ENCODE data around the gene TC2N. TPM values are rescaled to one million over a fixed set of nuclear protein-coding genes. Genes with fewer than 3 reads are reported as not detected.
A peak's percentile ranks its signal among the peaks of the same experiment; 100 is the strongest.

TC2N gene
- total and polyA plus RNA-seq, 9 donors = 1.9 to 8.6 (median 5.6) TPM

DNA sequence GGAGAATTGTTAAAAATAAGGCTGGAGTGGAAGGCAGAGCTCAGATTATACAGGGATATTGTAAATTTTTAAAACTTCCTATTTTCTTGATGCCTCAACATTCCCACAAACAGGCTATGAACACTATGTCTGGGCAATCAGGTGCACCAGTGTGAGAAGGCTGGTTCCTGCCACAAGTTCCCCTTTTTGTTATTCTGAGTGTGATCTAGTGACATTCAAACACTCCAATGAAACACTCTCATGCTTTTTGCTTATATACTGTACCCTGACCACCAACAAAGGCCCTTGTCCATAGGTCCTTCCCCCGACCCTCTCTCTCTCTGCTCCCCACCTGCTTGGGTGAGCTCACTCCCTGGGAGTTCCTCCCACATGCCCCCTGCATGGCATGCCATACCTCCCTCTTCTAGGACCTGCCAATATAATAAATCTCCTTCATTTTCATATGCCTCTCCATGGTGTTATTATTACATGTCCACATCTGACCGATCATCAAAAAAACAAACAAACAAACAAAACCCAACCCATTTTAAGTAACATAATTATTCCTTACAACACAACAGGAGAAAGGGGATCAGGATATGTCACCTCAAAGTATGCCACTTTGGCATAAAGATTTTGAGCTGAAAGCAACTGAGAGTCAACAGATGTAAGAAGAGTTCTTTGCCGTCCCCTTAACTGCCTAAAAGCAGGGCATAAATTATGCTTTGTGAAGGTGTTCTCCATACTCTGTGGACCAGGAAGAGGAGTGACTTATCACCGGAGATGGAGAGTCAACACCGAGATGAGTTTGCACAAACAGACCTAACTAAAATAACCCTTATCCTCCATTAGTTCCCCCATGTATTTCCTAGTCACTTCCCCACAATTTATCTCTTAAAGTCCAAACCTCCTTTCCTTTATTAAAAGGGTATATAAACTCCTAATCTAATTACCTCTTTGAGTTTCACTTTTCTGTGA, 92.9 kb downstream of the TC2N start:
- no peaks in the 10 kb centered on the region for H3K9me3 ChIP-seq (replicated peaks; ENCODE audit: control insufficient read depth, low read depth, low read length)
- no peak overlapping the region for H3K4me3 ChIP-seq (ENCODE audit: low read length)
- H3K4me1 ChIP-seq (ENCODE audit: control insufficient read depth, insufficient read depth, low read length) = no peaks in the 10 kb centered on the region
- no peaks in the 10 kb centered on the region for H3K27me3 ChIP-seq (ENCODE audit: control insufficient read depth, insufficient read depth, low read length)
- no peaks in the 10 kb centered on the region for H3K36me3 ChIP-seq (ENCODE audit: control insufficient read depth, insufficient read depth, low read length)
- DNase-seq = no peak
- WGBS (ENCODE audit: insufficient coverage) = 29% methylated on average over 1 of the region's 5 CpGs
- H3K27ac ChIP-seq (ENCODE audit: low read length) = no peak overlapping the region

- H3K27me3 ChIP-seq (ENCODE audit: control insufficient read depth, insufficient read depth, low read length) = no peaks in the 10 kb centered on the region
- no peaks in the 10 kb centered on the region for H3K36me3 ChIP-seq (ENCODE audit: control insufficient read depth, insufficient read depth, low read length)
- WGBS (ENCODE audit: insufficient coverage) = no CpG with 5 or more reads among the region's 2 CpGs
- no peak overlapping the region for H3K27ac ChIP-seq (ENCODE audit: low read length)
- H3K9me3 ChIP-seq (replicated peaks; ENCODE audit: control insufficient read depth, low read depth, low read length) = no peaks in the 10 kb centered on the region
- no peak overlapping the region for H3K4me3 ChIP-seq (ENCODE audit: low read length)
- DNase-seq = peak; percentile 53
- H3K4me1 ChIP-seq (ENCODE audit: control insufficient read depth, insufficient read depth, low read length) = no peaks in the 10 kb centered on the region
Measured at GRCh38 chr14:91770185-91770584, 97.2 kb downstream of the TC2N start.

- H3K9me3 ChIP-seq (replicated peaks; ENCODE audit: control insufficient read depth, low read depth, low read length) = peaks cover 7% of the 10 kb centered on the region
- H3K4me1 ChIP-seq (ENCODE audit: control insufficient read depth, insufficient read depth, low read length) = no peaks in the 10 kb centered on the region
- no peaks in the 10 kb centered on the region for H3K27me3 ChIP-seq (ENCODE audit: control insufficient read depth, insufficient read depth, low read length)
- no peak overlapping the region for H3K27ac ChIP-seq (ENCODE audit: low read length)
- no peaks in the 10 kb centered on the region for H3K36me3 ChIP-seq (ENCODE audit: control insufficient read depth, insufficient read depth, low read length)
- no peak overlapping the region for H3K4me3 ChIP-seq (ENCODE audit: low read length)
- no peak for DNase-seq
- no CpG with 5 or more reads among the region's 4 CpGs for WGBS (ENCODE audit: insufficient coverage)
Measured at GRCh38 chr14:91755570-91756295, 111.6 kb downstream of the TC2N start.

DNA sequence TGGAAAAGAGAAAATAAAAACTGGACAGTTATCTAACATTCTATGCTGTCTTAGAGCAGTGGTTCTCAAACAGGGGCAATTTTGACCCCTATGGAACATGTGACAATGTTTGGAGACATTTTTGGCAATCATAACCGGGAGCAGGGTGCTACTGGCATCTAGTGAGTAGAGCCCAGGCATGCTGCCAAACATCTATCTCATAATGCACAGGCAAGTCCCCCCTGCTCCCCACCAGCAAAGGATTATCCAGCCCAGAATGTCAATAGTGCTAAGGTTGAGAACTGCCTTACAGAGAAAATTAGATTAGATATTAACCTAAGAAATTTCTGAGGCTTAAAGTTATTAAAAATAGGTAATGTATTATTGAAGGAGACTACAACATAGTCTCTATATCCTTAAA, 112.5 kb downstream of the TC2N start:
- no peaks in the 10 kb centered on the region for H3K9me3 ChIP-seq (replicated peaks; ENCODE audit: control insufficient read depth, low read depth, low read length)
- peak overlapping the region; percentile 32 for H3K27ac ChIP-seq (ENCODE audit: low read length)
- no peaks in the 10 kb centered on the region for H3K27me3 ChIP-seq (ENCODE audit: control insufficient read depth, insufficient read depth, low read length)
- no peak for DNase-seq
- no peaks in the 10 kb centered on the region for H3K4me1 ChIP-seq (ENCODE audit: control insufficient read depth, insufficient read depth, low read length)
- no peak overlapping the region for H3K4me3 ChIP-seq (ENCODE audit: low read length)
- WGBS (ENCODE audit: insufficient coverage) = no CpG with 5 or more reads among the region's 1 CpG
- H3K36me3 ChIP-seq (ENCODE audit: control insufficient read depth, insufficient read depth, low read length) = no peaks in the 10 kb centered on the region

DNA sequence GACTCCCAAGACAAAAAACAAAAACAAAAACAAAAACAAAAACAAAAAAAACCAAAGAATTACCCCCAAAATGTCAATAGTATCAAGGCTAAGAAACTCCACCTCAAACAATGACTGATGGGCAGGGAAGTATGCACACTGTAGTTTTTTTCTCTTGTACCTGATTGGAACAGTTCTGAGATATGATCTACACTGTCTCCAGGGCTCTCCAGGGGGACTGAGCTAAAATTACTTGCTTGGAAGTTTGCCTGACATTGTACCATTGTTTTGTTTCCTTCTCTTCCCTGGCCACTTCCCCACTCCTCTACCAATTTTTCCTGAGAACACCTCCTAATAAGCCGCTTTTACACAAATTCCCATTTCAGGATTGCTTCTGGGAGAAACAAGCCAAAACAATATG, 113.2 kb downstream of the TC2N start:
- no peaks in the 10 kb centered on the region for H3K9me3 ChIP-seq (replicated peaks; ENCODE audit: control insufficient read depth, low read depth, low read length)

DNA sequence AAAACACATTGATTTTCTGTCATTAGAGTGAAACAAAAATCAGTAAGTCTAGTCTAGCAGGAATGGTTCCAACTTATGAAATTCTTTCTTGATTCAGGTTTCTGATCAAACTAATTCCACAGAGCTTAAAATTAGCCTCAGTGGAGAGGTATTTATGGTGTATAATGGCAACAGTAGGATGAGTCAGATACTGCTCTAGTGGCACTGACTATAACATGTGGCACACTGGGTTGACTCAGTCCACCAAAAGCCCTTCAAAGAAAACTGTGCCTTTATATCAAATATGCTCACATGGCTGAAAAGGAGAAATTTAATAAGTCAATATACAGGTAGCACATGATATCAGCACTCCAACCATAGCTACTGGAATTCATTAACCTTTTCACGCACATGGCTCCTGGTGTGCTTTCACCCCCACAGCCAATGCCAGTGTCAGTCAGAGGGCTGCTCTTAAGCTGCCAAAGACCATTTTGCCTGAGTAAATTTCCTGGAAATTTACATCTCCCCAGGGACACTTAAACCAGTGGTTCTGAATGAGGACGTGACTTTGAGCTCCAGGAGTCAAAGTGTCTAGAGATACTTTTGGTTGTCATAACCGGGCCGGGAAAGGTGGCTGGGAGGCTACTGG, 113.7 kb downstream of the TC2N start:
- WGBS (ENCODE audit: insufficient coverage) = 80% methylated on average over 1 of the region's 4 CpGs
- Histone ChIP-seq H3K36me3 (ENCODE audit: control insufficient read depth, insufficient read depth, low read length) (no peaks in the 10 kb centered on the region), H3K27ac (ENCODE audit: low read length) (no peak overlapping the region), H3K9me3 (replicated peaks; ENCODE audit: control insufficient read depth, low read depth, low read length) (no peaks in the 10 kb centered on the region), H3K27me3 (ENCODE audit: control insufficient read depth, insufficient read depth, low read length) (no peaks in the 10 kb centered on the region), H3K4me3 (ENCODE audit: low read length) (no peak overlapping the region), H3K4me1 (ENCODE audit: control insufficient read depth, insufficient read depth, low read length) (no peaks in the 10 kb centered on the region)
- no peak for DNase-seq

More for the DNA sequence above, 113.2 kb downstream of the TC2N start:
- no peak overlapping the region for H3K27ac ChIP-seq (ENCODE audit: low read length)
- H3K36me3 ChIP-seq (ENCODE audit: control insufficient read depth, insufficient read depth, low read length) = no peaks in the 10 kb centered on the region
- no peak for DNase-seq
- no peaks in the 10 kb centered on the region for H3K27me3 ChIP-seq (ENCODE audit: control insufficient read depth, insufficient read depth, low read length)
- no CpG with 5 or more reads among the region's 1 CpG for WGBS (ENCODE audit: insufficient coverage)
- no peak overlapping the region for H3K4me3 ChIP-seq (ENCODE audit: low read length)
- H3K4me1 ChIP-seq (ENCODE audit: control insufficient read depth, insufficient read depth, low read length) = no peaks in the 10 kb centered on the region

- no peak for DNase-seq
- no peak overlapping the region for H3K27ac ChIP-seq (ENCODE audit: low read length)
Measured at GRCh38 chr14:91752961-91753360, 114.4 kb downstream of the TC2N start.

GRCh38 chr14:91751719-91752118, 115.6 kb downstream of the TC2N start:
- no peaks in the 10 kb centered on the region for H3K27me3 ChIP-seq (ENCODE audit: control insufficient read depth, insufficient read depth, low read length)
- DNase-seq = no peak
- H3K4me1 ChIP-seq (ENCODE audit: control insufficient read depth, insufficient read depth, low read length) = no peaks in the 10 kb centered on the region
- no peak overlapping the region for H3K27ac ChIP-seq (ENCODE audit: low read length)
- H3K36me3 ChIP-seq (ENCODE audit: control insufficient read depth, insufficient read depth, low read length) = no peaks in the 10 kb centered on the region
- no CpG with 5 or more reads among the region's 2 CpGs for WGBS (ENCODE audit: insufficient coverage)
- H3K9me3 ChIP-seq (replicated peaks; ENCODE audit: control insufficient read depth, low read depth, low read length) = no peaks in the 10 kb centered on the region
- no peak overlapping the region for H3K4me3 ChIP-seq (ENCODE audit: low read length)

More at GRCh38 chr14:91752961-91753360, 114.4 kb downstream of the TC2N start:
- H3K27me3 ChIP-seq (ENCODE audit: control insufficient read depth, insufficient read depth, low read length) = no peaks in the 10 kb centered on the region
- 50% methylated on average over 1 of the region's 1 CpG for WGBS (ENCODE audit: insufficient coverage)
- no peaks in the 10 kb centered on the region for H3K4me1 ChIP-seq (ENCODE audit: control insufficient read depth, insufficient read depth, low read length)
- no peak overlapping the region for H3K4me3 ChIP-seq (ENCODE audit: low read length)
- no peaks in the 10 kb centered on the region for H3K9me3 ChIP-seq (replicated peaks; ENCODE audit: control insufficient read depth, low read depth, low read length)
- no peaks in the 10 kb centered on the region for H3K36me3 ChIP-seq (ENCODE audit: control insufficient read depth, insufficient read depth, low read length)

- H3K4me3 ChIP-seq (ENCODE audit: low read length) = no peak overlapping the region
- WGBS (ENCODE audit: insufficient coverage) = no CpG with 5 or more reads among the region's 3 CpGs
- H3K9me3 ChIP-seq (replicated peaks; ENCODE audit: control insufficient read depth, low read depth, low read length) = no peaks in the 10 kb centered on the region
- no peak overlapping the region for H3K27ac ChIP-seq (ENCODE audit: low read length)
- H3K36me3 ChIP-seq (ENCODE audit: control insufficient read depth, insufficient read depth, low read length) = no peaks in the 10 kb centered on the region
- no peaks in the 10 kb centered on the region for H3K4me1 ChIP-seq (ENCODE audit: control insufficient read depth, insufficient read depth, low read length)
- DNase-seq = no peak
- no peaks in the 10 kb centered on the region for H3K27me3 ChIP-seq (ENCODE audit: control insufficient read depth, insufficient read depth, low read length)
Measured at GRCh38 chr14:91750634-91751198, 116.6 kb downstream of the TC2N start.

DNA sequence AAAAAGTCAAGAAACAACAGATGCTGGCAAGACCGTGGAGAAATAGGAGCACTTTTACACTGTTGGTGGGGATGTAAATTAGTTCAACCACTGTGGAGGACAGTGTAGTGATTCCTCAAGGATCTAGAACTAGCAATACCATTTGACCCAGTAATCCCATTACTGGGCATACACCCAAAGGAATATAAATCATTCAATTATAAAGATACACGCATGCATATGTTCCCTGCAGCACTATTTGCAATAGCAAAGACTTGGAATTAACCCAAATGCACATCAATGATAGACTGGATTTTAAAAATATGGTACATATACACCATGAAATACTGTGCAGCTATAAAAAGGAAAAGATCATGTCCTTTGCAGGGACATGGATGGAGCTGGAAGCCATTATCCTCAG, 117.5 kb downstream of the TC2N start:
- Histone ChIP-seq H3K9me3 (replicated peaks; ENCODE audit: control insufficient read depth, low read depth, low read length) (no peaks in the 10 kb centered on the region), H3K27me3 (ENCODE audit: control insufficient read depth, insufficient read depth, low read length) (no peaks in the 10 kb centered on the region), H3K4me1 (ENCODE audit: control insufficient read depth, insufficient read depth, low read length) (no peaks in the 10 kb centered on the region), H3K36me3 (ENCODE audit: control insufficient read depth, insufficient read depth, low read length) (no peaks in the 10 kb centered on the region), H3K27ac (ENCODE audit: low read length) (no peak overlapping the region), H3K4me3 (ENCODE audit: low read length) (no peak overlapping the region)
- no peak for DNase-seq
- no CpG with 5 or more reads among the region's 2 CpGs for WGBS (ENCODE audit: insufficient coverage)

Measured in muscle of leg (tissue), 11 donors.